ENCODE results near the gene ROBO2.

The ROBO2 gene

DNA sequence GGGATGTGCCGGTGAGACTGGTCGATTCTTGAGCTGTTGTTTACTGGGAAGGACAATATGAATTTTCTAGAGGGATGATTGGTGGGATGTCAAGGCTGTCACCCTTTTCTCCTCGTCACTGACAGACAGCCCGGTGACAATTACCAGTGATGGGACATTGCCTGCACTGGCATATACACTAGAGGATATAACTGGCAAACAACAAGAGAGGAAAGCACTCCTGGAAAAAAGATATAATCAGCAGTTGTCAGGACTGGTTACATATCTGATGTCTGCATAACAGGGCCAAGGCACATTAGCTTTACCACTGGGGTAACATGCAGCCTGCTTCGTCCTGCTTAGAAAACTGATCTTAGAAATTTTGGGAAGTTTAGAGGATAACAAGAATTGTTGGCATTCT is 131.1 kb downstream of the ROBO2 start:
- TF ChIP-seq, protein P1, sequence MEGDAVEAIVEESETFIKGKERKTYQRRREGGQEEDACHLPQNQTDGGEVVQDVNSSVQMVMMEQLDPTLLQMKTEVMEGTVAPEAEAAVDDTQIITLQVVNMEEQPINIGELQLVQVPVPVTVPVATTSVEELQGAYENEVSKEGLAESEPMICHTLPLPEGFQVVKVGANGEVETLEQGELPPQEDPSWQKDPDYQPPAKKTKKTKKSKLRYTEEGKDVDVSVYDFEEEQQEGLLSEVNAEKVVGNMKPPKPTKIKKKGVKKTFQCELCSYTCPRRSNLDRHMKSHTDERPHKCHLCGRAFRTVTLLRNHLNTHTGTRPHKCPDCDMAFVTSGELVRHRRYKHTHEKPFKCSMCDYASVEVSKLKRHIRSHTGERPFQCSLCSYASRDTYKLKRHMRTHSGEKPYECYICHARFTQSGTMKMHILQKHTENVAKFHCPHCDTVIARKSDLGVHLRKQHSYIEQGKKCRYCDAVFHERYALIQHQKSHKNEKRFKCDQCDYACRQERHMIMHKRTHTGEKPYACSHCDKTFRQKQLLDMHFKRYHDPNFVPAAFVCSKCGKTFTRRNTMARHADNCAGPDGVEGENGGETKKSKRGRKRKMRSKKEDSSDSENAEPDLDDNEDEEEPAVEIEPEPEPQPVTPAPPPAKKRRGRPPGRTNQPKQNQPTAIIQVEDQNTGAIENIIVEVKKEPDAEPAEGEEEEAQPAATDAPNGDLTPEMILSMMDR (IDR thresholded peaks at IDR 0.05; ENCODE audit: low read length), result no peak
- TF ChIP-seq EZH2 (IDR thresholded peaks at IDR 0.05; ENCODE audit: borderline replicate concordance, low read length), result no peak
- Histone ChIP-seq H3K27me3 (ENCODE audit: insufficient read depth, low read length) (no peaks in the 10 kb centered on the region), H3K9me3 (ENCODE audit: low read length) (0 out of 2 replicates have a peak, but pooled peaks cover 3% of the 10 kb centered on the region), H3K9ac (ENCODE audit: low read length) (peak overlapping the region; percentile 28; the same call in 1 of the 2 replicates), H3K4me2 (ENCODE audit: low read length) (peak overlapping the region; percentile 8; the same call in 1 of the 2 replicates), H3F3A (ENCODE audit: insufficient read depth, low read length) (no peaks in the 10 kb centered on the region), H3K36me3 (ENCODE audit: insufficient read depth, low read length) (no peaks in the 10 kb centered on the region), H3K4me1 (ENCODE audit: insufficient read depth, low read length, severe bottlenecking) (peaks cover 86% of the 10 kb centered on the region), H3K79me2 (ENCODE audit: insufficient read depth, low read length) (no peaks in the 10 kb centered on the region), H4K20me1 (ENCODE audit: insufficient read depth, low read length) (no peaks in the 10 kb centered on the region), H3K9me2 (ENCODE audit: low read depth, low read length) (no peaks in the 10 kb centered on the region), H3K27ac (ENCODE audit: low read depth, low read length, poor library complexity, severe bottlenecking) (peak overlapping the region; percentile 27), H2AFZ (ENCODE audit: low read length) (0 out of 2 replicates have a peak overlapping the region, but pooled peaks have one; percentile 40), H3K4me3 (ENCODE audit: low read depth, low read length, poor library complexity, severe bottlenecking) (no peak overlapping the region)

GRCh38 chr3:77179762-77180161 is 139.9 kb downstream of the ROBO2 start:
- H3K36me3 ChIP-seq (ENCODE audit: insufficient read depth, low read length), result no peaks in the 10 kb centered on the region
- peak overlapping the region; percentile 93; the same call in 1 of the 2 replicates for H2AFZ ChIP-seq (ENCODE audit: low read length)
- no peaks in the 10 kb centered on the region for H3K9me3 ChIP-seq (ENCODE audit: low read length)
- H3K9me2 ChIP-seq (ENCODE audit: low read depth, low read length), result no peaks in the 10 kb centered on the region
- H3K9ac ChIP-seq (ENCODE audit: low read length), result peak overlapping the region; percentile 27; the same call in 1 of the 2 replicates
- no peaks in the 10 kb centered on the region for H4K20me1 ChIP-seq (ENCODE audit: insufficient read depth, low read length)
- H3K4me1 ChIP-seq (ENCODE audit: insufficient read depth, low read length, severe bottlenecking), result peaks cover 82% of the 10 kb centered on the region
- H3K4me3 ChIP-seq (ENCODE audit: low read depth, low read length, poor library complexity, severe bottlenecking), result no peak overlapping the region
- TF ChIP-seq, protein P1 (IDR thresholded peaks at IDR 0.05; ENCODE audit: low read length), result no peak
- no peak for TF ChIP-seq EZH2 (IDR thresholded peaks at IDR 0.05; ENCODE audit: borderline replicate concordance, low read length)
- peak overlapping the region; percentile 75 for H3K27ac ChIP-seq (ENCODE audit: low read depth, low read length, poor library complexity, severe bottlenecking)
- H3K27me3 ChIP-seq (ENCODE audit: insufficient read depth, low read length), result no peaks in the 10 kb centered on the region
- no peaks in the 10 kb centered on the region for H3K79me2 ChIP-seq (ENCODE audit: insufficient read depth, low read length)
- H3K4me2 ChIP-seq (ENCODE audit: low read length), result peak overlapping the region; percentile 15; the same call in 1 of the 2 replicates
- no peaks in the 10 kb centered on the region for H3F3A ChIP-seq (ENCODE audit: insufficient read depth, low read length)

DNA sequence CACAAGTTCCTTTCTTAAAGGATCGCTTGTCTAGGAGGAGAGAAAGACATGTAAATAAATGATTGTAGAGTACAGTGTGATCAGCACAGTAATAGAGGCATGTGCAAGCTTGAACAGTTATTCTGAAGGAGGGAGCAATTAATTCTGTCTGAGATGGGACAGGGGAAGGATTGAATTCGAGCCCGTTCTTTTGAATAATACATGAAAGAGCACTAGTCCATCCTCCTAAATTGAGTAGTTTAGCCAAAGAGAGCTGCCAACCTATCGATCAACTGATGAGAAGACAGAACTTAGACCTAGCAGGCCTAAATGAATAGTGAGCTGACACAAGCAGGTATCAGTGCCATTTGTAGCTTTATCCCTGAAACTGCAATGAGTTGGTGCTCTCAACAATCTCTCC is 142.4 kb downstream of the ROBO2 start:
- no peaks in the 10 kb centered on the region for H3K9me2 ChIP-seq (ENCODE audit: low read depth, low read length)
- peaks cover 96% of the 10 kb centered on the region for H3K4me1 ChIP-seq (ENCODE audit: insufficient read depth, low read length, severe bottlenecking)
- H3K27ac ChIP-seq (ENCODE audit: low read depth, low read length, poor library complexity, severe bottlenecking), result peak overlapping the region; percentile 100
- peak overlapping the region; percentile 0; the same call in 1 of the 2 replicates for H3K9ac ChIP-seq (ENCODE audit: low read length)
- H3K27me3 ChIP-seq (ENCODE audit: insufficient read depth, low read length), result no peaks in the 10 kb centered on the region
- H2AFZ ChIP-seq (ENCODE audit: low read length), result no peak overlapping the region
- H3K79me2 ChIP-seq (ENCODE audit: insufficient read depth, low read length), result no peaks in the 10 kb centered on the region
- H3K4me3 ChIP-seq (ENCODE audit: low read depth, low read length, poor library complexity, severe bottlenecking), result no peak overlapping the region
- TF ChIP-seq, protein P1 (IDR thresholded peaks at IDR 0.05; ENCODE audit: low read length), result no peak
- TF ChIP-seq EZH2 (IDR thresholded peaks at IDR 0.05; ENCODE audit: borderline replicate concordance, low read length), result no peak
- H3K9me3 ChIP-seq (ENCODE audit: low read length), result no peaks in the 10 kb centered on the region
- H3K4me2 ChIP-seq (ENCODE audit: low read length), result no peak overlapping the region
- H3F3A ChIP-seq (ENCODE audit: insufficient read depth, low read length), result no peaks in the 10 kb centered on the region
- no peaks in the 10 kb centered on the region for H4K20me1 ChIP-seq (ENCODE audit: insufficient read depth, low read length)
- H3K36me3 ChIP-seq (ENCODE audit: insufficient read depth, low read length), result no peaks in the 10 kb centered on the region
